Measurements from ENCODE around the gene ZNF423. TPM values are rescaled to one million over a fixed set of nuclear protein-coding genes. Genes with fewer than 3 reads are reported as not detected.

ZNF423 gene
- total RNA-seq, 1 donor from 2014 or later: 0.35 TPM

DNA sequence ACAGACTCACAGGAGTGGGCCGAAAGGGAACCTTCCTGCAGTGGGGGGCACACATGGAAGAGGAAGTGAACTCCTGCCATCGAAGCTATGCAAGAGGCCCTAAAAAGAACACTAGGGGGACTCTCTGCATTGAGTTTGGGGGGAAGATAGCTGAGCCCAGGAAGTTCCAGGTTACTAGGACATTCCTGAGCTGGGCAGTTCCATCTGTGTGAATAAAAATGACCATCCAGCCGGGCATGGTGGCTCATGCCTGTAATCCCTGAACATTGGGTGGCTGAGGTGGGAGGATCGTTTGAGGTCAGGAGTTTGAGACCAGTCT lies 211.8 kb downstream of the ZNF423 start:
- DNase-seq (ENCODE audit: low read depth): no peak

DNA sequence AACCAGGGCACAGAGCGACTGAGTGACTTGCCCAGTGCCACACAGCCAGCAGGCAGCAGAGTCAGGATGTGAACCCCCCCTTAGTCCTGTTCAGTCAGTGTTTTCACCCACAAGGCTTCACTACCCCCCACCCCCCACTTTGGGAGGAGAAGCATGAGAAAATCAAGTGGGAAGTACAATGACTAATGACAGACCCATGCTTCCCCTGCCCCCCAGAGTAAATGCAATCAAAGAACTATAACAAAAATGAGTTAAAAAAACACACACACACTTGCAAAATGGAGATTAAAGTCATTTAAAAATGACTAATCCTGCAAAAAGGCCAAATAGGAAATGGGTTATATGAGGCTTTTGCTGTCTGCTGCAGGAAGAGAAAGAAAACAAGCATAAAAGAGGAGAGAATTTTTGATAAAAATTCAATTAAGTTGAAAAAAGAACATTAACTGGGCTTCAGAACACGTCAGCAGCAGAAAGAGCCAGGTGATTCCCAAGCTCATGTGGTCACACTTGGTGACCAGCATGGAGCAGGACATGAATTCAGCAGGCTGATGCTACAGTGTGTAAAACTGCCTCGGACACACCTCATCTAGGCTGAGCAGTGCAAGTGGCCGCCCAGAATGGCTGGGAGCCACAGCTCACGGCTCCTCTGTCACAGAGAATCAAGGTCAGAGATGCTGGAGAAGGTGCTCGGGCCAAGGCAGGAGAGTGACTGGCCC lies 212.3 kb downstream of the ZNF423 start:
- DNase-seq (ENCODE audit: low read depth): peak; percentile 49

DNA sequence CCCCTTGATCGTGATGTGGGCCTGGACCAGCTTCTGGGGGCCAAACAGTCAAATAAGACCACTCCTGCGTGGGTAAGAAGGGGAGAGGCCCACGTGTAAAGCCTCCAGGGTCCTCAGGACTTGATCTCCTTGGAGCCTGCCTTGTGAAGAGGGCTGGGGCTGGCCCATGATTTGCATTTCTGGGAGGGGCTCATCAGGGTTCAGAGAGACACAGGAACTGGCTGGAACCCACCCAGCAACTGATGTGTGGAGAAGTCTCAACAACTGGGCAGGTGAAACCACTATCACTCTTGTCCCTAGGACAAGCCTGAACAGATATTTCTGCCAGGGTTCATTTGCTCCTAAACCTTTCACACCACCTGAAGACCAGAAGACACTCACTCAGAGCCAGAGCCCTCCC lies 214.7 kb downstream of the ZNF423 start:
- DNase-seq (ENCODE audit: low read depth): no peak

DNA sequence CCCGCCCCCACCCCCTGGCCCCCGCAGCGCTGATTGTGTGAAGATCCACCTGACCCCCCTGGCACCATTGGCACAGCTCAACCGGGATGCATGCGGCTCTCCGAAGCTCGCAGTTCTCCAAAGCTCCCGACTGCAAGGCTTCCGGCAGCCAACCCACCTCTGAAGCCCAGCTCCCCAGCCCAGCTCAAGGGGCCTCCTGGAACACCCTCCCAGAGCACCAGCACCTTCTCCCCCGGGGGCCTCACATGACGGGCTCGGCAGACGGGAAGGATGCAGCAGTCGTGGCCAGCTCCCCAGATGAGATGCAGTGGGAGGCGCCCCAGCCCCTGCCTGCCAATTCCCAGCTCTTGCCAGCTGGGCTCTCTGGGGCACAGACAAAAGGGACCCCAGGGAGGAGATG lies 215.3 kb downstream of the ZNF423 start:
- no peak for DNase-seq (ENCODE audit: low read depth)

DNA sequence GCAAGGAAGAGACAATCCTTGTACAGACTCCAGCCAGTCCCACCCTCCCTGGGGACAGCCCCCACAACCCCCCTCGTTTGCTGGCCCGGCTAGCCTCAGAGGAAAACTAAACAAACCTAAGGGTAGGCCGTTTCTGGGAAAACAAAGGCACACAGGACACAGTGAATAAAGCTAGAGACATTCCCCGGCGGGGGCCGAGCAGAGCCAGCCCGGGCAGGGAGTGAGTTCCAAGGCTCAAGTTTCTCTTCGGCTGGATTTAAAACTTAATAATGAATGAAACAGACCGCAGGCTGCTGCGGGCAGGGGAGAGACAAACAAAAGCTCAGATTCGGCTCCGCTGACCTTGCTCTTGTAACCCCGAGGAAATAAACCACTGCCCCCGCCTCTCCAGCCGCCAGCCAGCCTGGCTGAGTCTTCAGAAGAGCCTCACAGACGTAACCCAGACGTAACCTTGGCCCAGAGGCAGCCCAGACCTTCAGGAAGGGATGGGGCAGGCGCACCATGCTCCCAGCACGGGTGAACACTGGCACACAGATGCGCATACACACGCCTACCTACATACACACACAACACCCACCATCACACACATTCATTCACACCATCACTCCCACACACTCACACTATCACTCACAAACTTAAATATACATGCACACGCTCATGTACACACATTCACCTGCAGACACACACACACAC lies 216.0 kb downstream of the ZNF423 start:
- DNase-seq (ENCODE audit: low read depth): peak; percentile 24

DNA sequence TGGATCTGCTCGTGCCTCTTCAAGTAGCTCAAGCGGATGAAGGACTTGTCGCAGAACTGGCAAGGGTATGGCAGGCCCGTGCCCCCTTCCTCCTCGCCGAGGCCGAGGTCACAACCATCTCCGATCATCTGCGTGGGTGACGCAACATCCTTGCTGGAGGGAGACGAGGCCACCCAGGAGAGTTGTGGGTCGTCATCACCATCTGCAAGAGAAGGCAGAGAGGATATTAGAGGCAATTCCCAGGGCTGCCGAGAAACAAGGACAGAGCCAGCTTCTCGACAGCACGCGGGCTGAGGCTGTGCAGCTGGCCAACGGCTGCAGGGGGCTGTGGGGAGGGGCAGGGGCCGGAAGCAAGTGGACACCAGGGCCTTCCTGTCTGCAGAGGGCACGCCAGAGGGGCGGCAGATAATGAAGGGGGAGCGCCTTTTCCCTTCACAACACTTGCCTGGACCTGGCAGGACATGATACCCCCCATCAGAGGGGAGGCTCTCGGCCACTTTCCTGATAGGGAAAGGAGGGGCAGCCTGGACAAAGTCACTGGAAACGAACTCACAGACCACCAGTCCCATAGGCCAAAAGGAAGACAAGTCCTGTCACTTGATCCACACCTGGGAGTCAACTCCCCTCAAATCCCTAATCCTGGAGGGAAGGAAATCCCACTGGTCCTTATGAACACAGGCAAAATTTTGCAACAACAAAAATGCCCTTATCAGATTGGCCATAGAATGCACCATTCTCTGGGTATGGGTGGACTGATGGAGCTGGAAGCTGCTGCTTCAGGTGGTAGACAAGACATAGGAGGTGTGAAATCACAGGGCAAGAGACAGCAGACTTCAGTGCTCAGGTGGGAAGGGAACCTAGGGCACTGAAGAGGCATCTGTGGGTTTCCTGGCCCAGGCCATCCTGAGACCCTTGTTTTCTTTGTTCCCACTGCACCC lies 217.0 kb downstream of the ZNF423 start:
- DNase-seq (ENCODE audit: low read depth): no peak

DNA sequence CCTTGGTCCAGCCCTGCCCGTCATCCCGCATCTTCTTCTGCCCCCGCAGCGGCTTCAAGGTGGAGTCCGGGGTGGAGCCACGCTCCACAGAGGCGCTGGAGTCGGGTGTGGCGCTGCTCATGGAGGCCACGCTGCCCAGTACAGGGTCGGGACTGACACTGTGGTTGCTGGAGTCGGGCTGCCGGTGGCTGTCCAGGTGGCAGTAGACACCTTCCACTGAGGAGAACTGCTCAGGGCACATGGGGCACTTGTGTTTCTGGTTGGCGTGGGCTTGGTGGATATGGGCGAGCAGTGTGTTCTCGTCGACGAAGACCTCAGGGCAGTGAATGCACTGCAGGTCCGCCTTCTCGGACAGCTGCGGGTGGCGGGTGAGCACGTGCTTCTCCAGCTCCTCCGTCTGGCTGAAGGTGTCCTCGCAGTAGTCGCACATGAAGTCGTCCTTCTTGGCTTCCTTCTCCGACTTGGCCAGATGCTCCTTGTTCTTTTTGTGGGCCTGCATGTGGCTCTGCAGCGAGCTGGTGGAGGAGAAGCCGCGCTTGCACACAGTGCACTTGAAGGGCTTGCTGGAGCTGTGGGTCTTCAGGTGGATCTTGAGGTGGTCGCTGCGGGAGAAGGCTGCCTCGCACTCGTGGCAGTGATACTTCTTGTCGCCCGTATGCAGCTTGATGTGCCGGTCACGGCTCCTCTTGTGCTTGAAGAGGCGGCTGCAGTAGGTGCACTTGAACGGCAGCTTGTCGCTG lies 217.8 kb downstream of the ZNF423 start:
- no peak for DNase-seq (ENCODE audit: low read depth)

DNA sequence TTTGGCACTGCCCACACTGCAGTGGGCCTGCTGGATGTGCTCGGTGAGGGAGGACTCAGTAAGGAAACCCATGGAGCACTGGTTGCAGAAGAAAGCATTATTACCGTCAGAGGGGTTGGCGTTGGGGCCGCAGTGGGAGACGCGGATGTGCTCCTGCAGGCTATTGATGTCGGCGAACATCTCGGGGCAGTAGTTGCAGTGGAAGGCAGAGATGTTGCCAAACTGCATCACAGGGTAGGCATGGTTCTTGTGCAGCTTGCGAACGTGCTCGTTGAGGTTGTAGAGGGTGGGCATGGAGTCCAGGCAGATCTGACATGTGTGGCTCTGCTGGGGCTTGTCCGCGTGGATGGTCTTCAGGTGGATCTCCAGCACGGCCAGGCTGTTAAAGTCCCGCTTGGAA lies 218.4 kb downstream of the ZNF423 start:
- DNase-seq (ENCODE audit: low read depth): no peak

DNA sequence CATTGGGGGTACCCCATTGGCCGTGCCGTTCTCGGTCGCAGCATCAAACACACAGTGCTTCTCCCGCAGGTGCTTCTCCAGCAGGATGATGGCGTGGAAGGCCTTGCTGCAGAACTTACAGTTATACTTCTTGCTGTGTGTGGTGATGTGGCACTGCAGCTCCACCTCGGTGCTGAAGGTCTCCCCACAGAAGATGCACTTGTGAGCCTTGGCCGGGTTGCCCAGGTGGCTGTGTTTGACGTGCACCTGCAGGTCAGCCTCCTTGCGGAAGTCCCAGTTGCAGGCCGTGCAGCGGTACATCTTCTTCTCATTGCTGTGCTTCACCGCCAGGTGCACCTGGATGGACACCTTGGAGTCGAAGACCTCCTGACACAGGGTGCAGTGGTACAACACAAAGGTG lies 219.3 kb downstream of the ZNF423 start:
- DNase-seq (ENCODE audit: low read depth): no peak

DNA sequence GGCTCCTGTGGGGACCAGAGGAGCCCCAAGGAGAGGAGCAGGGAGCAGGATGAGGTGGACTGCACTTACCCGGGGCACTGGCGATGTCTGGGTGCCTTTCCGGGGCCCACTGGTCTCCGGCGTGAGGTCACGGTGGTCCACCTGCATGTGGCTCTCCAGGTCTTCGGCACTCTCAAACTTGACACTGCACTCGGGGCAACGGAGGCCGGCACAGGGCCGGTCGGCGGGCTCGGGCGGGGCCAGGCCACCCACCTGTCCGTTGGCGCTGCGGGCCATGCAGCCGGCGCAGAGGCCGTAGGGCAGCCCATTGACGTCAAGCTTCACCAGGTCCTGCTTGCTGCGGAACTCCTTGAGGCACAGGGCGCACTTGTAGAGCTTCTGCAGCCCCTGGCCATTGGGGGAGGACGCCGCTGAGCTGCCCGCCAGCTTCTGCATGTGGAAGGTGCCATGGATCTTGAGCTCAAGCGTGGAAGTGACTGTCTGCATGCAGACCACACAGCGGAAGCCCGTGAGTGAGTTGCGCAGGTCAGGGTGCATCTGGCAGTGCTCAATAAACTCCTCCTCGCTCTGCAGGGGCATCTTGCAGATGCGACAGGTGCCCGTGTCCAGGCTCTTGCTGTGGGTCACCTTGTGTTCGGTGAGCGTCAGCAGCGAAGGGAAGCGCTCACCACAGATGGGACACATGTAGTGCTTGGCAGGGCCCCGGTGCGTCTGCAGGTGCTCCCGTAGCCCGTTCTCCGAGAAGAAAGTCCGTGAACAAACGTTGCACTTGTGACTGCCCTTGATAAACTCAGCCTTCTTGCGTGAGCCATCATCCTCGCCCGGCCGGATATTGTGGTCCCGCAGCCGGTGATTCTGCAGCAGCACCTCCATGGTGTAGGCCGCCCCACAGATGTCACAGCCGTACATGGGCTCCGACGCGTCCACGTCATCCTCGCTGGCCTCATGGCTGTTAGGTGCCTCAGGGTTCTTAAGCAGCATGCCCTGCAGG lies 220.0 kb downstream of the ZNF423 start:
- DNase-seq (ENCODE audit: low read depth): no peak

DNA sequence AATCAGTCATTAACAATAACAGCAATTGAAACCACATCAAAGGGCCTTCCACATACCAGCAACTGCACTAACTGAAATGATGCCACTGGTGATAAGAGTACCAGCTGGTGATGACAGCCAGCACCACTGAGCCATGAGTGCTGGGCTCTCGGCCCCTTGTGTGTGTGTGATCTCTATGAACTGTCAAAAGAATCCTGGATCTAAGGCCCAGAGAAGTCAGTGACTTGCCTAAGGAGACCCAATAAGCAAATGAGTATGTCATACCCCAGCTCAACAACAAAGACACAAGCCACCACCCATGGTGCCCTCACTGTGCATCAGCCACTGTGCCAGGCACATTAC lies 220.9 kb downstream of the ZNF423 start:
- DNase-seq (ENCODE audit: low read depth): no peak

DNA sequence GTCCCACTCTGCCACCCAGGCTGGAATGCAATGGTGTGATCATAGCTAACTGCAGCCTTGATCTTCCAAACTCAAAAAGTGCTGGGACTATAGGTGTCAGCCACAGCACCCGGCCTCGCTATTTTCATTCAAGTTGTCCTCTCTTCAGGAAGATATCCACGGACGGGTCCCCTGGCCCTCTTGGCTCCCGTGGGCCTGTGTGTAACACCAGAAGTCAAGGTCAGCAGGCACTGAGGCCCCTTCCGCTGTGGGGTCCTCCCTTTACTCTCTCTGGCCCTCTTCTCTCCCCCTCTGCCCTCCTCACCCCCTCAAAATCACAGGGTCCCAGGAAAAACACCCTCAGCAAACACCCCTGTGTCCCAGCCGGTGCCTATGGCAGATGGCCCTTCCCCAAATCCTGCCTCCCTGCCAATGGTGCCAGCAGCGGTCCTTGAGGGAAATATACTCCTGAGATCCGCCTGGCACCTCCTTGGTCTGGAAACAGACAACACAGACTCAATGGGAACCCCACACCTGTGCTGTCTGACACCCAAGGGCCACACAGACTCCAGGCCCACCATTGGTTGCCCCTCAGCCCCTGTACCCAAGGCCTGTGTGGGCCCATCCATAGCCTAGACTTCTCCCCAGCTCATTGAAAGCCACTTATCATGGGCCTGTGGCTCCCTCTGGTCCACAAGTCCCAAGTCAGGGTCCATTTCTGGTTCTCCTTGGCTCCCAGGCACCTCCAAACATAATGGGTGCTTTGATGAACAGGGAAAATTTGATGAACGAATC lies 221.5 kb downstream of the ZNF423 start:
- DNase-seq (ENCODE audit: low read depth): no peak

DNA sequence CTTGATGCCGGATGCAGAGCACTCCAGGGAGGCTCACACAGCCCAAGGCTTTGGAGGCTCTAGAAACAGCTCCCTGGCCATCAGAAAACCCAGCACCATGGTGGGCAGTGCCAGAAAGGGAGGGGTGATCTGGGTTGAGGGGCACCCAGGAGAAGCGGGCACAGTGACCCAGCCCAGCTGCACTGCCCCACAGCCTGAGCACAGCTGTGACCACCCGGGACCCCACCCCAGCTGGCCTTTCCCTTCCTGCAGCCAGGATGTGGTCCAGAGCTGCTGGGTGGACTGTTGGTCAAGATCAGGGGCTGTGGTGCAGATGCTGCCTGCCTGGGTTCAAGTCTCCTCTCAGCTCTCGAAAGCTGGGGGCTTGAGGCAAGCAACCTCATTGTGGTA lies 223.1 kb downstream of the ZNF423 start:
- no peak for DNase-seq (ENCODE audit: low read depth)

DNA sequence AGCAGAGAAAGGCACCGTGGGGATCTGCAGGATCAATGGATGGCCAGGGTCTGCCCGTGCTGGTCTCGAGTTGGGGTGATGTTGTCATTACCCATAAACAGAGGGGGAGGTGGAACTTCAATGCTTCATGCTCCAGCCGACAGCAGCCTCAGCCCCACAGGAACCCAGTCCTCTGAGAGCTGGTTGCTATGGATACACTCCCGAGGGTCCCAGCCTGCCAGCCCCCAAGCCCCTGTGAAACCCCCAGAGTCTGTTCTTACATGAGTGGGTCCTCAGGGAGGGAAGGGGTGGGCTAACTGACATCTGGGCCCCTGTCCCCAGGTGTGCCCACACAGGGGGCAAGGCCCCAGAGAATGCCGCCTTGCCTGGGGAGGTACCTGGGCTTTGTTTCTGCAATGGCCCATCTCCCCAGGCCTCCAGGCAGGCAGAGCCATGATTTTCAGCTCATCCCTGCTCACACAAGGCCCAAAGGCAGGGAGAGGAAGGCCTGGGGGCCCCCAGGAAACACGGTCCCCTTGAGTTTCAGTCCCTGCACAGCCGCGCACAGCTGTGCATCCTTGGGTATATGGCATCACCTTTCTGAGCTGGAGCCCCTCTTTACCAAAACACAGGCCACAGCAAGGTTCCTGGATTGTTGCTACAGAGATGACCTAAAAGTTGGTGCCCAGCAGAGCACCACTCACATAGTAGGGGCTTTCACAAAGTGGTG lies 223.7 kb downstream of the ZNF423 start:
- no peak for DNase-seq (ENCODE audit: low read depth)

DNA sequence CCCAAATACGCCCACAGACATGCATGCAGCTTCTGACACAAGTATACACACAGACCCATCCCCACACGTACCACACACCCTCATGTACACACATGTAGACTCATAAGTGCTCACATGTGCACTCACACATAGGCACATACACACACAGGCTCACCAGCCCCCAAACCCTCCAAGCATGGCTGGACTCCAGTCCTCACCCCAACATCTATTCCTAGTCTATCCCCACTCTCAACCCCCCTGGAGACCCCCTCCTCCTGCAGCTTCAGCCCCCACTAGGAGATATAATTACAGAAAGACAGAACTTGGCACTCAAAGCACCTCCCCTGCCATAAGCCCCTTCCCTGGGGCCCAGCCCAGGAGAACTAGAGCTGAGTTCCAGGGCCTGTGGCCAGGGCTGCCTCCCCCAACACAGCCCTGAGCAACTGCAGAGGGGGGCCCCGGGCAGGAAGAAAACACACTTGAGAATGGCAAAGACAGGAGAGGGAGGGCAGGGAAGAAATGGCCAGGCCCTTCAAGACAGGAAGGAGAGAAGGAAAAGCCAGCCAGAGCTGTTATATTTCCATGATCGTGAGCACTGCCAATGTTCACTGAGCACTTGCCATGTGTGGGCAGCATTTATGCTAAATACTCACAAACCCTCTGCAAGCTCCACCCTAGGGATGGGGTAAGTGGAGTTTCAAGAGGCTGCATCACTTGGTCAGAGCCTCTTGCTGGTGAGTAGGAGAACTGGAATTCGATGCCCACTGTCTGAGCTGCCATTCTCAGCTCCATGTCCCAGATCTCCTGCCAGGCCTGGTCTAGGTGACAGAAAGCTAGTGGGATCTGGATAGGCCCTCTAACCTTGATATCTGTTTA lies 224.5 kb downstream of the ZNF423 start:
- no peak for DNase-seq (ENCODE audit: low read depth)

DNA sequence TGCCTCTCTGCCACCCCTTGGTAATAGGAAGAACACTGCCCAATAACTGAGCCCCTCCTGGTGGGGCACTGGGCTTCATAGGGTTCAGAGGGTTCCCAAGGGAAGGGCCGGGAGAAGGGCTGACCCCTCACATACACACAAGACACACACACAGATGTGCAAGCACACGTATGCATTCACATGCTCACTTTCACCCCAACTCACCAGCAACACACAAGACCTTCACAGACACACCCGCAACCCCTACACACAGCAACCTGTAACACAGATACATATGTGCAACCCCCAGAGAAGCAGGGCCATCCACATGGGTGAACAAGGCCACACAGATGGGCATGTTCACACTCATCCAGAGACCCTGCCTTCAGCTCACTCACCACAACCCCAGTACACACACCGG lies 225.1 kb downstream of the ZNF423 start:
- no peak for DNase-seq (ENCODE audit: low read depth)

DNA sequence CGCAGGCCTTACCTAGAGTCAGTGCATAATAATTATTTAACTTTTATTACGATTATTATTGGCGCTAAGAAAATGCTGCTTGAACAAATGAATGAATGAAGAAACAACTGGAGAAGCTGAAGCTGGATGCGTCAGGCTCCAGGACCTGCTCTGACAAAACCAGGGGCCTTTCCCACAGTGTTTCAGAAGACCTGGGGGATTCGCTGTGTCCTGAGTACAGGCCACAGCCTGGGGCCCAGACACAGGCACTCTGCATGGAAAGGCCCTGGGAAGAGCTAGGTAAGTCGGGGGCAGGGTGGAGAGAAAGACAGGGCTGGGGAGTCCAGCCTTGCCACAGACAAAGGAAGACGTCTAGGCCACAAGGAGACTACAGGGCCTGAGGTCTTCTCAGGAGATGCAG lies 226.1 kb downstream of the ZNF423 start:
- no peak for DNase-seq (ENCODE audit: low read depth)

DNA sequence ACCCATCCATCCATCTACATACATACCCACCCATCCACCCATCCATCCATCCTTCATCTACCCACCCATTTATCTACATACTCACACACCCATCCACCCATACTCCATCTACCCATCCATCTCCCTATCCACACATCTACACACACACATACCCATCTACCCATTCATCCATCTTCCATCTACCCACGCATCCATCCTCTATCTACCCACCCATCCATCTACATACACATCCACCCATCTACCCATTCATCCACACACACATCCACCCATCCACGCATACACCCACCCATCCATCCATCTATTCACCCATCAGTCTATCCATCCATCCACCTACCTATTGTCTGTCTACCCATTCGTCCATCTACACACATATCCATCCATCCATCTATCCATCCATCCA lies 227.8 kb downstream of the ZNF423 start:
- no peak for DNase-seq (ENCODE audit: low read depth)

Data from renal cortical epithelial cell (primary cell).